ENCODE data around the gene DOCK7. TPM values are rescaled to one million over a fixed set of nuclear protein-coding genes. Genes with fewer than 3 reads are reported as not detected.

Gene DOCK7
- total RNA-seq, 1 experiment from 2014 or later, result 70.1 TPM

DNA sequence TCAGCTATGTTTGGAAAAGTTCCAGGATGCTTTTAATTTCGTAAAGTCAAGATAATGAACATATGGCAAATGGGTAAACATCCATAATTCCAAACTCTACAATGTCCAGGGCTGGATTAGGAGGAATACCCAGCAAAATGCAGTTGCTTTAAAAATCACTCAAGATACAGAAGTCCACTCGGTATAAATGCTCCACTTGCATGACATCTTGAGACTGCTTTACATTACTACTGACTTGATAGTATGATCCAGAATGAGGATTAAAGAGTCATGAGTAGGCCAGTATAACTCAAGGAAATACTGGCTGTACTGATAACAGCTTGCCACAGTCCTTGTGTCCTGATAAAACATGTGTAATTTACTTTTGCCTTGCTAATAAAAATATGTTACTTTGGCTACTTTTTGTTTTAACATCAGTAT, 149.1 kb downstream of the DOCK7 start:
- no peak overlapping the region for H3K9ac ChIP-seq (ENCODE audit: low read length)
- POLR2A ChIA-PET (ENCODE audit: unreplicated experiment), result no interaction called here
- peaks cover 8% of the 10 kb centered on the region; the same call in 1 of the 2 replicates for H3K36me3 ChIP-seq (ENCODE audit: low read depth, low read length)
- H3K4me3 ChIP-seq (ENCODE audit: low read length), result no peak overlapping the region
- H3K9me2 ChIP-seq (replicated peaks; ENCODE audit: low read length), result no peaks in the 10 kb centered on the region
- DNase-seq (no peak), ATAC-seq (no peak)
- H3K4me1 ChIP-seq (ENCODE audit: insufficient read depth, low read length), result no peaks in the 10 kb centered on the region
- no peaks in the 10 kb centered on the region for H3F3A ChIP-seq (ENCODE audit: low read length, unreplicated experiment)
- no peak for TF ChIP-seq CTCF (conservative IDR thresholded peaks at IDR 0.05; ENCODE audit: low read depth, low read length)
- TF ChIP-seq EZH2phosphoT487 (IDR thresholded peaks at IDR 0.05; ENCODE audit: borderline replicate concordance, low read length), result no peak
- no peak for TF ChIP-seq EZH2 (IDR thresholded peaks at IDR 0.05; ENCODE audit: low read length, unreplicated experiment)
- BruUV-seq (replicated peaks), result no TSS peak
- H3K27ac ChIP-seq (ENCODE audit: low read length), result no peak overlapping the region
- no peaks in the 10 kb centered on the region for H3K79me2 ChIP-seq (ENCODE audit: low read length)
- no peaks in the 10 kb centered on the region for H3K9me3 ChIP-seq (ENCODE audit: low read length)
- intact Hi-C loops (cut with micrococcal nuclease), result no loop called here
- H3K27me3 ChIP-seq (ENCODE audit: low read length), result no peaks in the 10 kb centered on the region
- no peak overlapping the region for H3K4me2 ChIP-seq (ENCODE audit: low read length)
- H4K20me1 ChIP-seq (ENCODE audit: low read length), result no peaks in the 10 kb centered on the region
- no peak overlapping the region for H2AFZ ChIP-seq (ENCODE audit: low read length)
- CTCF ChIA-PET, result interaction anchor here (0.6 kb wide), 1 partner anchor 10 kb away, joined by 6 read pairs; no protein-coding TSS in a partner anchor

- ChIA-PET CTCF (interaction anchor here (0.6 kb wide), 1 partner anchor 258 kb away, joined by 3 read pairs; no protein-coding TSS in a partner anchor), POLR2A (ENCODE audit: unreplicated experiment) (no interaction called here)
- H3F3A ChIP-seq (ENCODE audit: low read length, unreplicated experiment), result no peaks in the 10 kb centered on the region
- TF ChIP-seq EZH2 (IDR thresholded peaks at IDR 0.05; ENCODE audit: low read length, unreplicated experiment) (no peak), EZH2phosphoT487 (IDR thresholded peaks at IDR 0.05; ENCODE audit: borderline replicate concordance, low read length) (no peak), CTCF (conservative IDR thresholded peaks at IDR 0.05; ENCODE audit: low read depth, low read length) (no peak)
- H3K9me2 ChIP-seq (replicated peaks; ENCODE audit: low read length), result no peaks in the 10 kb centered on the region
- no peaks in the 10 kb centered on the region for H3K4me1 ChIP-seq (ENCODE audit: insufficient read depth, low read length)
- H3K4me3 ChIP-seq (ENCODE audit: low read length), result no peak overlapping the region
- ATAC-seq, result no peak
- H3K4me2 ChIP-seq (ENCODE audit: low read length), result no peak overlapping the region
- H3K27me3 ChIP-seq (ENCODE audit: low read length), result no peaks in the 10 kb centered on the region
- no peak overlapping the region for H3K9ac ChIP-seq (ENCODE audit: low read length)
- no peak for DNase-seq
- BruUV-seq (replicated peaks), result no TSS peak
- intact Hi-C loops (cut with micrococcal nuclease), result no loop called here
- no peaks in the 10 kb centered on the region for H4K20me1 ChIP-seq (ENCODE audit: low read length)
- H3K27ac ChIP-seq (ENCODE audit: low read length), result no peak overlapping the region
- H2AFZ ChIP-seq (ENCODE audit: low read length), result no peak overlapping the region
- H3K36me3 ChIP-seq (ENCODE audit: low read depth, low read length), result peaks cover 8% of the 10 kb centered on the region; the same call in 1 of the 2 replicates
- H3K9me3 ChIP-seq (ENCODE audit: low read length), result no peaks in the 10 kb centered on the region
- no peaks in the 10 kb centered on the region for H3K79me2 ChIP-seq (ENCODE audit: low read length)
Measured at GRCh38 chr1:62536865-62537264, 151.3 kb downstream of the DOCK7 start.

DNA sequence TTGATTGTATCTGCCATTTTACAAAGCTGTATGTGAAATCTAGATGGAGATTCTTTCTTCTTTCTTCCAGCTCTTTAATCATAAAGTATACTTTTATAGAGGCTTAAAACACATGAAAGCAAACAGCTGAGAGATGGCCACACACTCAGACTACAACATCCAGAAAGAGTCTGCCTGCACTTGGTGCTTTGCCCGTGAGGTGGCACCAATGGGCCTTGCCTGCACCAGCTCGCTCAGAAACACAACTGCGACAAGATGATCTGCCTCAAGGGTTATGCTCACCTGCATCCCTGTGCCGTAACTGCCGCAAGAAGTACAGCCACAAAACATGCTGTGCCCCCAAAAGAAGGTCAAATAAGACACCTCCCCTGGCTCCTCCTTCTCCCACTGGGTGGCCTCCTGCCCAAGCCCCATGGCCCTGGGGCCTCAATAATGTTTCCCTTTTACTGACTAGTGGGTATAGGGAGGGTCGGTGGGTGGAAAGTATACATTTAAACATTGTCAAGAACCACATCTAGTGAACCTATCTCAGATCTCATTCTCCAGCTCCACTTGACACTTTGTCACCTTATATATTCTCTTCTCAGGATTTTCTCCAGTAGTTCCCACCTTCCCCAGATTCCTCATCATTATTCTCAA, 157.6 kb downstream of the DOCK7 start:
- ChIA-PET CTCF (interaction anchor here (0.6 to 1.2 kb wide), 2 partner anchors 215 to 257 kb away, joined by 3 to 8 read pairs; no protein-coding TSS in a partner anchor), POLR2A (ENCODE audit: unreplicated experiment) (no interaction called here)
- Histone ChIP-seq H3K36me3 (ENCODE audit: low read depth, low read length) (no peaks in the 10 kb centered on the region), H3F3A (ENCODE audit: low read length, unreplicated experiment) (no peaks in the 10 kb centered on the region), H3K9me3 (ENCODE audit: low read length) (no peaks in the 10 kb centered on the region), H3K4me3 (ENCODE audit: low read length) (no peak overlapping the region), H2AFZ (ENCODE audit: low read length) (no peak overlapping the region), H3K9me2 (replicated peaks; ENCODE audit: low read length) (no peaks in the 10 kb centered on the region), H3K4me2 (ENCODE audit: low read length) (no peak overlapping the region), H3K79me2 (ENCODE audit: low read length) (no peaks in the 10 kb centered on the region), H3K27ac (ENCODE audit: low read length) (no peak overlapping the region), H4K20me1 (ENCODE audit: low read length) (no peaks in the 10 kb centered on the region), H3K4me1 (ENCODE audit: insufficient read depth, low read length) (no peaks in the 10 kb centered on the region), H3K27me3 (ENCODE audit: low read length) (no peaks in the 10 kb centered on the region), H3K9ac (ENCODE audit: low read length) (no peak overlapping the region)
- intact Hi-C loops (cut with micrococcal nuclease), result loop anchor here (1.0 to 5.0 kb wide), 2 partner anchors 157 to 216 kb away; partner anchors contain the start of gene DOCK7
- ATAC-seq (peak; percentile 100), DNase-seq (peak; percentile 64)
- TF ChIP-seq EZH2phosphoT487 (IDR thresholded peaks at IDR 0.05; ENCODE audit: borderline replicate concordance, low read length) (no peak), CTCF (conservative IDR thresholded peaks at IDR 0.05; ENCODE audit: low read depth, low read length) (peak; percentile 85)
- no TSS peak for BruUV-seq (replicated peaks)
